Neural progenitor cell (in vitro differentiated cells): Measurements from ENCODE around the gene ANGEL2.

Source experiments
- CTCF ChIP-seq: fragments of 200-600 bp; sonication (generic); IDR thresholded peaks from 2 replicates; pipeline ENCODE4 v1.5.1; 2017; ENCODE audit warnings: antibody characterized with exemption, mild to moderate bottlenecking
- EZH2 ChIP-seq: fragments of 200-600 bp; sonication (generic); IDR thresholded peaks from 2 replicates; pipeline ENCODE4 v1.6.1; 2017; ENCODE audit warnings: antibody characterized with exemption, mild to moderate bottlenecking, moderate library complexity
- EZH2phosphoT487 ChIP-seq: fragments of 200-600 bp; sonication (generic); IDR thresholded peaks from 2 replicates; pipeline ENCODE4 v1.6.1; 2017; ENCODE audit warnings: antibody characterized with exemption

- no peak for TF ChIP-seq CTCF
- no peak for TF ChIP-seq EZH2
- no peak for TF ChIP-seq EZH2phosphoT487
Observed at GRCh38 chr1:212964102-212964501, 51.6 kb downstream of the ANGEL2 start.
